Renal cortex interstitium (tissue), 11 donors: Measurements from ENCODE around the gene PCED1A. TPM values are rescaled to one million over a fixed set of nuclear protein-coding genes. Genes with fewer than 3 reads are reported as not detected.
"Not testable (repeated sequence)": the region's sequence is repeated elsewhere in the genome, so short reads cannot be mapped to it uniquely, and the experiment has no call there.

Experiments used
- DNase-seq, 11 donors: peaks; one replicate each; pipeline ENCODE4 v3.0.0-alpha.2; 2013; ENCODE audit warnings: low read depth in 9 of 11, low spot score in 4 of 11; ENCODE audit errors: extremely low read depth in 1 of 11
- polyA plus RNA-seq, 3 donors: library from polyadenylated mRNA; unstranded; fragments of 120-200 nt; gene quantifications; one replicate each; pipeline ENCODE4 v1.2.1, GENCODE V29; 2013; ENCODE audit not compliant: insufficient read length in 3 of 3

PCED1A gene
- polyA plus RNA-seq, 3 donors = 58.9 to 92.0 (median 74.6) TPM

DNA sequence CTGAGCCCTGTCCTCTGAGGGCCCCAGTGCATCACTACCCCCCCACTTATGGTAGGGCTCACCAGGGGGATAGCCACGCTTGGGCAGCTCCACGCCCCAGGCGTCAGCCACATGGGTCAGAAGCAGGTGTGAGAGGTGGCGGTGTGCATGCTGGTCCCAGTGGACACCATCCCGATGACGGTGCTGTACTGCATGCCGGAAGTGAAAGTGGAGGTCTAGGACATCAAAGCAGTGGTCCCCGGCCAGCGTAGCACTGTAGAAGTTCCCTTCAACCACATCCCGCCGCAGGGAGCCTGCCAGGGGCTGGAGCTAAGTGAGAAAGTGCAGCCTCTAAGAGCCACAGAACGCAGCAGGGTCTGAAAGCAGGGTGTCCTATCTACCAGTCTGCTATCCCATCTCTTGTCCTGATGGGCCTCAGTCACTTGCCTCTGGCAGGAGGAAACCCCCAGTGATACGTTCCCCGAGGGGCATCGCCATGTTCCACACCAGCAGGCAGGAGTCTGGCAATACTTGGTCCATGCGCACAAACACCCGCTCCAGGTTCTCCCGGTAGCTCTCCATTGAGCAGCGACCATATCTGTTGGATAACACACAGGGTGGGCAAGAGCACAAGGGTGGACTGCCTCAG lies 2.2 kb downstream of the PCED1A start:
- DNase-seq = no peak

DNA sequence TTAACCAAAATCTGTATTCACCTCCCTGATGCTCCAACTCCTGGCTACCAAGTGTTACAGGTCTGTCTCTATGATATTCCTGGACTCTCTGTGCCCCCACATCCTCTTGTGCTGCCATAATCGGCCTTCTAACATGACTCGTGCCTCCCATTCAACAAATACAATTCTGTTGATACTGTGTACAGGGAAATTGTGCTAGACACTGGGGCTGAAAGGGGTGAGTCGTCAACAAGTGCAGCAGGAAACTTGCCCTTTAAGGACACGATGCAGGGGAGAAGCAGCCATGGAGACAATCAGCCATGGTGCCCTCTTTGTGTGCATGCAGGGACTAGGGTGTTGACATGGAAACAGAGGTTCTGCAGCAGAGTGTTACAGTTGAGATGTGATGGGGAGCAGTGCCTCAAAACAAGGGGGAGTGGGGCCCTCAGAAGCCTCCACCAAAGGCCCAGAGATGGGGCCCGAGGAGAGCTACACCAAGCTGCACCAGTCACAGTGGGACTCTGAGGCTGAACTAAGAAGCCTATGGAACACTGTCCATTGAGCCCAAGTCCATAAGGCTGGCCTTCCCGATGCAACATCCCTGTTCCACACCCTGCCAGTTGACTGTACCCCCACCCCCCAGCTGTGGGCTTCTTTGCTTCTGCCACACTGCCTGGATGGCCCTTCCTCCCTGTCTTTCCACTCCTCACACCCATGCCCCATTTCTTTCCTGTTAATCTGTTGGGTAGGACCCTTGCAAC lies 3.1 kb downstream of the PCED1A start:
- DNase-seq = no peak

DNA sequence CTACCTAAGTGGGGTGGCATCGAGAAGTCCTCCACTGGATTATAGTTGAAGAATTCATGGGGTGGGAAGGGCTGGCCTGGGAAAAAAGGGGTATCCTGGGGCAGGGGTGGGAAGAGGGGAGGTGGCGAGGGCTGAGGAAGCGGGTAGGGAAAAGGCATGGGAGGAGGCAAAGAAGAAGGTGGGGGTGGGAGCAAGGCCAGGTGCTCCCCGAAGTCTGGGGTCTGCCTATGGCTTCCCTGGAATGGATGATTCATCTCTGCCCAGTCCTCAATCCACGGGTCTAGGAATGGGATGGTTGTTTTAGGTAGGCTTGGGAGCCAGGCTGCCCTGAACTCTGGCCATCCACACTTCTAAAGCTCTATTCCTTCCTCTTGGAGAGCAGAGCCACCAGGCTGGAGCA lies 4.4 kb downstream of the PCED1A start:
- no peak for DNase-seq

DNA sequence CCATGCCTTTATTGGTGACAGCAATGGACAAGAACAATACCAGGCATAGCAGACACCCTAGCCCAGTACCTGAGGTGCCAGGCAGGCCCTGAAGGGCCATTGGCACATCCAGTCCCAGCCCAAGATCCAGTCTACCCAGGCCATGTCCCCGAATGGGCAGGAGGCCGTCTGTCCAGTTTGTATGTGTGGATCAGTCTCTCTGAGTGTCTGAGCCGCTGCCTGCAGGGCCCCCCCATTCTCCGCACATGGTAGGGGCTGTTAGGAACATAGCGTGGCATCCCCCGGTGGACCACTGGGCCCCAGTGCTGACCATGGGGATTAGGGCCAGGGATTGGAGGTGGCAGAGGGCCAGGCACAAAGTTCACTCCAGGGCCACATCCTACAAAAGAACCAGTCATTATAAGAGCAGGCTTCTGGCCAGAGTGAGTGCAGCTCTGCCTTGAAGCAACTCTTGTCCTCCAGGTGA lies 5.1 kb downstream of the PCED1A start:
- no peak for DNase-seq

DNA sequence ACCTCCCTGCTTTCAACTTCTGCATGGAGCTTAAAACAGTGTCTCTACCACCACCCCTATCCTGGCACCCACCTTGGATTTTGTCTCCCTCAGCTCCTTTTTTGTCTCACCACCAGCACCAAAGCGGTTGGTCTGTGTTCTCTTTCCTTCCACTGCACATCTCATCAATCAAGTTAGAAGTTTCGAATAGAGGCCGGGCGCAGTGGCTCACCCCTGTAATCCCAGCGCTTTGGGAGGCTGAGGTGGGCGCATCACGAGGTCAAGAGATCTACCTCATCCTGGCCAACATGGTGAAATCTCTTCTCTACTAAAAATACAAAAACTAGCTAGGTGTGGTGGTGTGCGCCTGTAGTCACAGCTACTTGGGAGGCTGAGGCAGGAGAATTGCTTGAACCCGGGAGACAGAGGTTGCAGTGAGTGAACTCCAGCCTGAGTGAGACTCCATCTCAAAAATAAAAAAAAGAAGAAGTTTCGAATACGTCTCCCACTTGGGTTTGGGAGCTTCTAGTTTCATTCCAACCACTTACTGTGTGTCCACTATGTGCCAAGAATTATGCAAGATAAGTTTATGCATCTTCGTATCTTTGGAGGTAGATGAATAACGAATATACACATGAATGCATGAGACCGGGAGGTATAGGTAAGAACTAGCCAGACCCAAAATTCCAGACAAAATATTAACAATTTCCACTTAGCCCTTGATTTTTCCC lies 5.9 kb downstream of the PCED1A start:
- DNase-seq = no peak

DNA sequence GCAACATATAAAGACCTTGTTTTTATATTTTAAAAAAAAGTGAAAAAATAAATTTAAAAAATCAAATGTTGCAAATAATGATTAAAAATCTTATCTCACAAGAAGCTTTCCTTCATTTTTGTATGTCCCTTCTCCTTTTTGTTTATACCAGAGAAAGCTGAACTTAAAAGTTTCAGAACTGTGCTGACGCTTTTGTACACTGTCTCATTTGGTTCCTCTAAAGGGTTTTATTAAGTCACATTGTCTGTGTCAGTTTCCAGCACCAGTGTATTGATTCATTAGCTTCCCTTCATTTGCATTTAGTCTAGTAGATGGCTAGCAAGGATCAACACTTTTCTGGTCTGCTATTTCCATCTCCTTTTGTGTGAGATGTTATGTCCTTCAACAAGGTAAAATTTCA lies 6.7 kb downstream of the PCED1A start:
- DNase-seq = no peak

DNA sequence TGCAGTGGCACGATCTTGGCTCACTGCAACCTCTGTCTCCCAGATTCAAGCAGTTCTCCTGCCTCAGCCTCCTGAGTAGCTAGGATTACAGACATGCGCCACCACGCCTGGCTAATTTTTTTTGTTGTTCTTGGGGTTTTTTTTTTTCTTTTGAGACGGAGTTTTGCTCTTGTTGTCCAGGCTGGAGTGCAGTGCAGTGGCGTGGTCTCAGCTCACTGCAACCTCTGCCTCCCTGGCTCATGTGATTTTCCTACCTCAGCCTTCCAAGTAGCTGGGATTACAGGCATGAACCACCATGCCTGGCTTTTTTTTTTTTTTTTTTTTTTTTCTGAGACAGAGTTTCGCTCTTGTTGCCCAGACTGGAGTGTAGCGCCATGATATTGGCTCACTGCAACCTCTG lies 9.2 kb downstream of the PCED1A start:
- DNase-seq = not testable (repeated sequence)

DNA sequence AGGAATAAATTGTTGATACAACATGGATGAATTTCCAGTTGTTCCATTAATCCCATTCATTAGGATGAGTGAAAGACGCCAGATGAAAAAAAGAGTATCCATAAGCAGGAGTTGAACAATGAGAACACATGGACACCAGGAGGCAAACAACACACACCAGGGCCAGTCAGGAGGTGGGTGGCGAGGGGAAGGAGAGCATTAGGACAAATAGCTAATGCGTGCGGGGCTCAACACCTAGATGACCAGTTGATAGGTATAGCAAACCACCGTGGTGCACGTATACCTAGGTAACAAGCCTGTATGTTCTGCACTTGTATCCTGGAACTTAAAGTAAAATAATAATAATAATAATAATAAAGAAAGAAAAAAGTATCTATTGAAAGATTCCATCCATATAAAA lies 11.1 kb downstream of the PCED1A start:
- no peak for DNase-seq

DNA sequence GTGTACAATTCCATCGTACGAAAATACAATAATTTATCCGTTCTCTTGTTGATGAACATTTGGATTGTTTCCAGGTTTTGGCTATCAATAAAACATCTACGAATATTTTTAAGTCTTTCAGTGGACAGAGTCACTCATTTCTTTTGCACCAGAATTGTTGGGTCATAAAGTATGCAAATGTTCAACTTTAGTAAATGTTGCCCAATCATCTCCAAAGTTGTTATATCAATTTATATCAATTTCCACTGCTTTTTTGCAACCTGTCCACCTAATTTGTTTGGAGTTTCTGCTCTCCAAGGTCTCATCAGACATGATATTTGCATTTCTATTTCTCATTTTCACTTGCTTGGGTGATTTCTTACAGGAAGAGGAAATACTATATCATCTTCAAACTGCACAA lies 13.8 kb downstream of the PCED1A start:
- no peak for DNase-seq

DNA sequence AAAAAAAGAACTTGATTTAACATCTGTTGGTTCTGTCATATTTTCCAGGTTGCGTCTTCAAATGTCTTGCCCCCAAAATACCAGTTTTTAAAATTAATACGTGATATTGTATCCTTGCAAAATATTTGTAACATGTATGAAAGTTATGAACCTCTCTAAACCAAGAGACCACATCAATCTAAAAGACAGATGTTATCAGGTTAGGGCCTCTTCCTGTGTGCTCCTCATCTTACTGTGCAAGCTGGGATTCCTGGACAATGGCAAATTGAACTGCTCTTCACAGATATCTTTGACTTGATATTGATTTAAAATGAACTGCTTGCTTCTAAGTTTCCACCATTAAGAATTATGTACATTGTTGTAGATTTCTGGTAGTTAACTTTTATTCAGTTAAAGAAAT lies 14.7 kb downstream of the PCED1A start:
- DNase-seq = no peak

DNA sequence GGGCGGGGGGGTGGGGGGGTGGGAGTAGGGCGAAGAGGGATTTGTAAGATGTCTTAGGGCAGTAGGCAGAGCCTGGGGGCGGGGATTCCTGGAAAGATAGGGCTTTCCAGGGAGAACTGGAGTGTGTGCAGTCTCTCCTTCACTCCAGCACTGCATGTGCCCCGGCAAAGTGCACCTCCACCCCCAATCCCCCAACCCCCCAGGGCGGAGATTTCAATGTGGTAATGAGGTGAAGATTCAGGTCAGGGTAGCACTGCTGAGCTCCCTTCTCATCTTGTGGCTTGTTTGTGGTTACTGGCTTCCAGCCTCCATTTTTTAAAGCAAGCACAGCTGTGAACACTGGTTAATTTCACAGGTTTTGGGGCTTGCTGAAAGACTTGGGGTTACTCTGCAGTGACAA lies 18.4 kb downstream of the PCED1A start:
- no peak for DNase-seq

DNA sequence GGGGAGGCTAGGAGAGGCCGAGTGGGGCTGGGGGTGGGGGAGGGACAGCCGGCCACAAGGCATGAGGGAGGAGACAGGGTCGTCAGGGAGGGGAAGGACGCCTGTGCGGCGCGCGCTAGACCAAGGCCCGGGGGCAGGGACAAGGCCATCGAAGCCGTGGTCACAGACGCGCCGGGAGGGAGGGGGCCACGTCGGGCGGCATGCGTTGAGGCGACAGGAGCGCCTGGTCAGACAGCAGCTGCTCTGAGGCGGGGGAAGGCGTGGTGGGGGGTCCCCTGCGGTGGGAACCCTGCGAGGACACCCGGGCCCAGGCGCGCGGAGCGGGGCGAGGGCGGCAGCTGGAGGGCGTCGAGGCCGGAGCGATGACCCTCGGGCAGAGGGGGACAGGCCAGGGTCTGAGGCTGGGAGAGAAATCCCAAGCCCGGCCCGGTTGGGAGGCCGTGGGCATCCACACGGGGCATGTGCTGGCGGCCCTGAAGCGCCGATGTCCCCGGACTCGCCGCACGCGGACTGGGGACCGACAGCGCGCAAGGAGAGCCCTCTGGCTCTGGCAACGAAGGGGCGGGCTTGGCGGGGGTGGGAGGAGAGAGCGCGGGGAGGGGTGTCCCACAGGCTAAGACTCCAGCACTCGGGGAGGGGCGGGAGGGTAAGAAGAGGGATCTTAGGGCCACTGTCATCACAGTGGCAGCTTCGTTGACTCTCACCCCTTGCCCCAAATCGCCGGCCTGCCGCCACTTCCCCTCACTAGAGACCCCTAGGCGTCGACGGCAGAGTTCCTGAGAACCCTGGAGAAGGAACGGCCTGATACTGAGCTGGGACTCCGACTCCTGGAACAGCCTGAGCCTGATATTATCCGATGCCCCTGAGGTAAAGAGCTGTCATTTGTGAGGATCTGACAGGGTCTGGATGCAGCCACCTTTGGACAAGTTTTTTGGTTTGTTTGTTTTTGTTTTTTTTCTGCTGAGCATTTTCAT lies 19.3 kb downstream of the PCED1A start:
- no peak for DNase-seq

DNA sequence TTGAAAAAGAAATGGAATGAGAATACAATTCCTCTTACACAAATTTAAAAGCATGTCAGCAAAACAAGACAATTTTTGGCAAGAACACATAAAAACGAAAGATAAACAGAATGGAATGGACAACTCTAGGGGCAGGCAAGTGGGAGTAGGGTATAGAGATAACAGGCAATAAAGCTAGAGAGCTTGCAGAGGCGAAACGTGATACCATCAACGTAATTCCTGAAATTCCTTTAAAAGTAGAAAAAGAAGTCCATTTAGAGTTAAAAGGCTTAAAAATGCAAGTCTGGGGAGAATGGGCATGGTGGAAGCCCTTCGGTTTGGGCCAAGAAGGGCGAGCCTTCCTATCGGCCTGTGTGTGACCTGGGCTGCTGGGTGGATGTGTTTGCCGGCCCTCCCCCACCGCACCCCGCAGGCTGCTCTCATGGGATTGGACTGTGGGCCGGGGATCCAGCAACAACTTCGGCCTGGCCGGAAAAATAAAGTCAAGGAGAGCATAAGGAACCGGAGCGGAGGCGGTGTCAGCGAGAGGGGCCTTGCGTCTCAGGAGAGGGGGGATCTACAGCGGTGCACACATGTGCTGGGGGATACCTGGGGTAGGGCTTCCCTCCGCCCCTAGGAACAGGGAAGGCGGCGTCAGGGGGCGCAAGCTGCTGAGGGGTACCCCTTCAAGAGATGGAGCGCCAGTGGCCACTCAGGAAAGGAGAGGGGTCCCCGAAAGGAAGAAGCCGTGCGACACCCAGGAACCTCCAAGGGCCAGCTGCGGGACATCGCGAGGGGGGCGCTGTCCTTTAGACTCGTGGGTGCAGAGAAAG lies 20.2 kb downstream of the PCED1A start:
- peak in 2 of 11 donors; percentile 69 to 71 for DNase-seq

DNA sequence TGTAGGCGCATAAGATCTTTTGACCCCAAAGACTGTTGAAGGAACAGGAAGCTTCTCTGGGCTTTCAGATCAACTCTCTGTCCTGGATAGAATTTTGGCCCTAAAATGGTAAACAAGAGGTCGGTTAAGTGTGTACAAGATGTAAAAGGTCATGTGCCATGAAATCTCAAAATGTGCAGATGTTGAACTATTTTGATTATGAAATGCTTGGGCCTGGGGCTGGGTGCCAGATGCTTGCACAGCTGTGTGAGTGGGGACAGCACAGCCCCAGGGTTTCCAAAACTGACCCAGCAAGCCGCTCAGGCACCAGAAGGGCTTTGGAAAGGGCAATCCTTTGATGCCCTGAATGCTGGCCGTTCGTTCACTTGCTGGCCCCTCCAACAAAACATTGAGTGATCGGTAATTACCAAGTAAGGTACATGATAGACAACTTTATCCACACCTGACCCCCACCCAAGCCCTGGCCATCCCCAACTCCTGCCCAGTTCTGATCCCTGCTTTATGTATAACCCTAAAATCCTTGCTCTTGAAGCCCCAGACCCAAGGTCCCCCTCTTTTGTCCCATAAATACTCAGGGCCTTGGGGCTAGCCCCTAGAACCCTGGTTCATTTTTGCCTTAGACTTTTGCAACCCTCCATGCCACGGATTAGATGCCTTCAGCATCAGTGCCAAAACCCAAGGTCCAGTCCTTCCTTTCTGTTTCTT lies 22.4 kb downstream of the PCED1A start:
- DNase-seq = no peak

DNA sequence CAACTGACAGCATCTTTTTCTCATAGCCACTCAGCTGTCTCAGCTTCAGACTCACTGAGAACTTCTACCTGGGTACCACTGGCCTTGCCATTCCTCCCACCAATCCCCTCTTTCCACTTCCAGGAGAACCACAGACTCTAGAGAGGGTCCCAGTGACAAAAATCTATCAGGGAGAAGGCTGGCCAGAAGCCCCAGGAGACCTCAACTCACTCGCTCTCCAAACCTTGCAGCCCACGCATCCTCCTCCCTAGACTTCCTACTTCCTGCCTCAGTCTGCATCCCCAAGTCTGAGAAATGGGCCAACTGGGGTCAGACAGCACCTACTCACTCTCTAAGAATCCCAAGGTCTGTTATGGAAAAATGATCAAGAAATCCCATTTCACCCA lies 23.1 kb downstream of the PCED1A start:
- DNase-seq = no peak

DNA sequence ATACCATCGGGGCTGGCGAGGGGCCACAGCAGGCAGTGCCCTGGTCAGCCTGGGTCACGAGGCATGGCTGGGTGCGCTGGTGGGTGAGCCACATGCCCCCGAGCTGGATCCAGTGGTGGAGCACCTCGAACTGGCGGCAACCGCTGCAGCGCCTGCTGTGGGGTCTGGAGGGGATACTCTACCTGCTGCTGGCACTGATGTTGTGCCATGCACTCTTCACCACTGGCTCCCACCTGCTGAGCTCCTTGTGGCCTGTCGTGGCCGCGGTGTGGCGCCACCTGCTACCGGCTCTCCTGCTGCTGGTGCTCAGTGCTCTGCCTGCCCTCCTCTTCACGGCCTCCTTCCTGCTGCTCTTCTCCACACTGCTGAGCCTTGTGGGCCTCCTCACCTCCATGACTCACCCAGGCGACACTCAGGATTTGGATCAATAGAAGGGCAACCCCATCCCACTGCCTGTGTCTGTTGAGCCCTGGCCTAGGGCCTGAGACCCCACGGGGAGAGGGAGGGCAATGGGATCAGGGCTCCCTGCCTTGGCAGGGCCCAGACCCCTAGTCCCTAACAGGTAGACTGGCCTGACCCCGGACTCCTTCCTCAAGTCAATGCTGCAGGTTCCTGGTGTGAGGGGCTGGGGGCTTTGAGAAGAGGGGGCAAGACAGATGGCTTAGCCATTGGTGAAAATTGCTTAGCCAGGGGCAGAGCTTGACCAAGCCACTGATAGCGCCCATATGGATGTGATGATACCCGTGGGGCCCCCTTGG lies 23.7 kb downstream of the PCED1A start:
- DNase-seq = no peak

DNA sequence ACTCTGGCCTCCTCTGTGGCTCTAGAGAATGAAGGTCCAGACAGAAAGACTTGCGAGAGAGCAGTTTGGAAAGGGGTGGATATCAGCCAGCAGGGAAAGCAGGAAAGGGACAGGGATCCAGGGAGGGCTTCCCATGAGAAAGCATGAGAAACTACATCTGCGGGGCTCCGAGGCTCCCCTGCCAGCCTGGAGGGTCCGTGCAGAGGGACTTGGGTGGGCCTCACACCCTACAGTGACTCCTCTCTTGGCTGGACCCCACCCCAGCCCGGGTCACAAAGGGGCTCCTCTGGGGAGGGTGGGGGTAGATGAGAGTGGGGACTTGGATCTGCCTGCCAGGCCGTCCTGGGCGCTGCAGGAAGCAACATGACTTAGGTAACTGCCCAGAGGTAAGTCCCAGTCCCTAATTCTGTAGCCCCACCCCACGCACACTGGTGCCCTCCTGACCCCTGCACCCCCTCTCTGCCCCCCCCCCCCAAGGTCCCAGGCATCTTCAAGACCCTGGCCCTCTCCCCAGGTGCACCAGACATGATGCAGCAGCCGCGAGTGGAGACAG lies 24.3 kb downstream of the PCED1A start, which contains the start of gene TMEM239:
TMEM239 (plus strand) TSS at position 335 of the 553 bp plus-strand sequence; CDS start at position 526, 191 bp downstream.
- DNase-seq = no peak
